Activated naive CD4-positive, alpha-beta T cell treated with anti-CD3 and anti-CD28 coated beads, Interleukin-2, amount 50 U/mL, for 72 hours (primary cell): ENCODE data around the gene RSPO4. TPM values are rescaled to one million over a fixed set of nuclear protein-coding genes. Genes with fewer than 3 reads are reported as not detected.
A peak's percentile ranks its signal among the peaks of the same experiment; 100 is the strongest.

ENCODE experiments used
- ATAC-seq, 2 donors: fragments of 150-1000 bp; cut with Tn5 transposase; 2 replicates each; pipeline ENCODE4 v1.10.0; 2021; ENCODE audit warnings: mild to moderate bottlenecking in 2 of 2, moderate library complexity in 2 of 2
- DNase-seq, 2 donors: peaks; one replicate each; pipeline ENCODE4 v3.0.0; 2021 to 2022; ENCODE audit warnings: low spot score in 2 of 2
- H3K27ac Mint-ChIP-seq, 2 donors: one replicate each; pipeline ENCODE4 v1.8.0; 2022; ENCODE audit warnings: mild to moderate bottlenecking in 2 of 2, mixed read lengths in 2 of 2
- H3K36me3 Mint-ChIP-seq, 2 donors: one replicate each; pipeline ENCODE4 v1.8.0; 2022; ENCODE audit warnings: mixed read lengths in 2 of 2
- H3K9me3 Mint-ChIP-seq, 2 donors: one replicate each; pipeline ENCODE4 v1.8.0; 2022; ENCODE audit warnings: mixed read lengths in 2 of 2
- total RNA-seq, 2 donors: library from RNA; stranded (reverse); gene quantifications; one replicate each; pipeline ENCODE4 v1.2.3, GENCODE V29; 2022

The RSPO4 gene
- total RNA-seq, 2 donors from 2014 or later: not detected

- no peaks in the 10 kb centered on the region for H3K9me3 Mint-ChIP-seq
- ATAC-seq: no peak
- H3K36me3 Mint-ChIP-seq: no peaks in the 10 kb centered on the region
- H3K27ac Mint-ChIP-seq: no peak overlapping the region
- DNase-seq: no peak
Measured at GRCh38 chr20:939606-940005, 62.5 kb downstream of the RSPO4 start.

- peaks cover 9 to 16% of the 10 kb centered on the region in 2 donors for H3K9me3 Mint-ChIP-seq
- no peak for ATAC-seq
- peaks cover 10 to 11% of the 10 kb centered on the region in 2 donors for H3K36me3 Mint-ChIP-seq
- H3K27ac Mint-ChIP-seq: no peak overlapping the region
- DNase-seq: peak in 1 of 2 donors; percentile 20
Measured at GRCh38 chr20:934186-934840, 67.8 kb downstream of the RSPO4 start.

- no peak overlapping the region for H3K27ac Mint-ChIP-seq
- peaks cover 9 to 16% of the 10 kb centered on the region in 2 donors for H3K9me3 Mint-ChIP-seq
- ATAC-seq (no peak), DNase-seq (no peak)
- H3K36me3 Mint-ChIP-seq: peaks cover 10 to 11% of the 10 kb centered on the region in 2 donors
Measured at GRCh38 chr20:933029-933428, 69.1 kb downstream of the RSPO4 start.

DNA sequence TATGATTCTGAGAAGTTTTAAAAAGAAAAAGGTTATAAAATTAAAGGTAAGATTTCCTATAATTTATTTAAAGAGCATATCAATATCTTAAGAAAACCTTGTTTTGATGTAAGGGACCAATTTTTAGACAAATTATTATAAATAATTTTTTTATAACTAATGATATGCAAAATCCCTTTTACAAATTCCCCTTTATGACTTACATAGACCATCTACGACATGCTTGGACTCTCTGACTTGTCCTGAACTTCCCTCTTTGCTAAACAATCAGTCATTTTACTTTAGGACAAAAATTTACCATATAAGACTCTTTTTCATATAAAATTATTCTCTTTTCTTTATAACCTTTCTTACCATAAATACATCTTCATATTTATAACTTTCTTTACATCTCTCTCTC lies 70.7 kb downstream of the RSPO4 start:
- peaks cover 10 to 11% of the 10 kb centered on the region in 2 donors for H3K36me3 Mint-ChIP-seq

GRCh38 chr20:926670-927069 lies 75.4 kb downstream of the RSPO4 start:
- no peak for ATAC-seq
- no peak overlapping the region for H3K27ac Mint-ChIP-seq
- DNase-seq: no peak
- H3K36me3 Mint-ChIP-seq: peaks cover 6 to 7% of the 10 kb centered on the region in 2 donors
- peaks cover 7 to 12% of the 10 kb centered on the region in 2 donors for H3K9me3 Mint-ChIP-seq

More for the DNA sequence above, 70.7 kb downstream of the RSPO4 start:
- ATAC-seq: no peak
- H3K27ac Mint-ChIP-seq: no peak overlapping the region
- DNase-seq: no peak
- H3K9me3 Mint-ChIP-seq: peaks cover 9 to 16% of the 10 kb centered on the region in 2 donors

GRCh38 chr20:925516-925915 lies 76.6 kb downstream of the RSPO4 start:
- DNase-seq (no peak), ATAC-seq (no peak)
- Mint-ChIP-seq H3K9me3 (peaks cover 0 to 2% of the 10 kb centered on the region in 2 donors), H3K27ac (no peak overlapping the region), H3K36me3 (no peaks in the 10 kb centered on the region)

DNA sequence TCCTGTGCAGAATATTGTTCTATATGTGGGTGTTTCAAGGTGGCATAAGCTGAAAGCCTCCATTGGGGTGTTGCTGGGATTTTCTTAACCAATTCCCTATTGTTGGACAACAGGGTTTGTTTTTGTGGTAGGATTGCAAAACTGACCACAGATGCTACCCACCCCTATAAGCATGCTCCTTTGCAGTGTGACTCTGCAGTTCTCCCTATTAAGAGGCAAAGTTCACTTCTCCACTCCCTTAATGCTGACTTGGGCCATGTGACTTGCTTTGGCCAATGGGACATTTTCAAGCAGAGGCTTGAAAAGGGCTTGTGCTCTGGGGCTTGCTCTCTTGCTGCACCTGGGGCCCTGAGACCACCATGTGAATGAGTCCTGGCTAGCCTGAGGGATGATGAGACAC lies 77.5 kb downstream of the RSPO4 start:
- Mint-ChIP-seq H3K27ac (no peak overlapping the region), H3K36me3 (no peaks in the 10 kb centered on the region), H3K9me3 (no peaks in the 10 kb centered on the region)
- ATAC-seq: no peak
- no peak for DNase-seq

DNA sequence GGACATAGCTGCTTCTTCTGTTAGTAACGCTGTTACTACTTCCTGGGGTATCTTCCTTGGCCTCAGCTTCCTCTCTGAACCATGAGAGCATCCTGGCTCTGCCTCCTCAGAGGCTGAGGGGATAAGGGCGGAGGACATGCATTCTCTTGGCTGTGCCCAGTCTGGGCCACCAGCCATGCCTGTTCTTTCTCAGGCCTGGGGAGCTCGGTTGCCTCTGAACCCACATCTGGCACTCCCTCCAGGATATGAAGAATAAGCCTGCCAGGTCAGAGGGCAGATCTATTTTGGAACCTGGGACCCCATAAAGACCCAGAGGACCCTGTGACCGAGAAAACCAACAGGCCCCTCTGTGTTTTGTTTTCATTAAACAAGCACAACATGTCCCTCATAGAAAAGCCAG lies 79.3 kb downstream of the RSPO4 start:
- no peak for ATAC-seq
- H3K9me3 Mint-ChIP-seq: no peaks in the 10 kb centered on the region
- DNase-seq: peak in 1 of 2 donors; percentile 0
- H3K27ac Mint-ChIP-seq: no peak overlapping the region
- no peaks in the 10 kb centered on the region for H3K36me3 Mint-ChIP-seq

GRCh38 chr20:921068-921467 lies 81.0 kb downstream of the RSPO4 start:
- ATAC-seq (no peak), DNase-seq (peak in 1 of 2 donors; percentile 48)
- Mint-ChIP-seq H3K36me3 (no peaks in the 10 kb centered on the region), H3K27ac (no peak overlapping the region), H3K9me3 (no peaks in the 10 kb centered on the region)

DNA sequence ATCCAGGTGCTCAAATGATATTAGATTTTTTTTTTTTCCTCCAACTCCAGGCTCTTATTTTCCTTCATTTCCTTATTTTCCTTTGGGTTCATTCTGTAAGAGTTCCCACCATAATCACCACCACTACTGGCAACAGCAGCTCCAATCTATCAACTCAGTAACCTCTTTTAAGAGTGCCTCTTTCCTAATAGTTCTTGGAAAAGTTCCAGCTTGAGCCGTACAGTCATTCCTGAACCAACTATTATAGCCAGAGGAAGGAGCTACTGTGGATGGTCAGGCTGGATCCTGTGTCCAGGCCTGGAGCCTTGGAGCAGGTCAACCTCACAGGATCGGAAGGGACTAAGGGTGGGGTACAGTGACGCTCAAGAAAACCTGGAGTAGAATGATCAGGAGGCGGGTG lies 81.8 kb downstream of the RSPO4 start:
- DNase-seq: no peak
- Mint-ChIP-seq H3K36me3 (no peaks in the 10 kb centered on the region), H3K27ac (no peak overlapping the region), H3K9me3 (no peaks in the 10 kb centered on the region)
- no peak for ATAC-seq

- H3K27ac Mint-ChIP-seq: peak overlapping the region in 1 of 2 donors; percentile 14
- ATAC-seq (no peak), DNase-seq (no peak)
Measured at GRCh38 chr20:919491-919916, 82.6 kb downstream of the RSPO4 start.

GRCh38 chr20:917416-917815 lies 84.7 kb downstream of the RSPO4 start:
- Mint-ChIP-seq H3K27ac (no peak overlapping the region), H3K9me3 (no peaks in the 10 kb centered on the region)
- ATAC-seq: no peak

More at GRCh38 chr20:919491-919916, 82.6 kb downstream of the RSPO4 start:
- Mint-ChIP-seq H3K36me3 (no peaks in the 10 kb centered on the region), H3K9me3 (no peaks in the 10 kb centered on the region)

GRCh38 chr20:916825-917224 lies 85.3 kb downstream of the RSPO4 start:
- H3K9me3 Mint-ChIP-seq: no peaks in the 10 kb centered on the region
- H3K27ac Mint-ChIP-seq: no peak overlapping the region
- peak in 1 of 2 donors; percentile 18 for DNase-seq
- no peaks in the 10 kb centered on the region for H3K36me3 Mint-ChIP-seq
- no peak for ATAC-seq

More at GRCh38 chr20:917416-917815, 84.7 kb downstream of the RSPO4 start:
- H3K36me3 Mint-ChIP-seq: no peaks in the 10 kb centered on the region
- peak in 1 of 2 donors; percentile 9 for DNase-seq

GRCh38 chr20:916125-916799 lies 85.8 kb downstream of the RSPO4 start, which contains the start of gene ANGPT4:
TSS of gene ANGPT4 (minus strand) at chr20:916334. CDS start at chr20:916214, 120 bp downstream.
- no peak within 1 kb of the TSS for H3K27ac Mint-ChIP-seq
- ATAC-seq (no peak), DNase-seq (peak in 1 of 2 donors; percentile 18)
- no peaks in the 10 kb centered on the region for H3K36me3 Mint-ChIP-seq
- no peaks in the 10 kb centered on the region for H3K9me3 Mint-ChIP-seq

- Mint-ChIP-seq H3K27ac (peak overlapping the region in 1 of 2 donors; percentile 57), H3K9me3 (no peaks in the 10 kb centered on the region), H3K36me3 (no peaks in the 10 kb centered on the region)
- peak in 1 of 2 donors; percentile 40 for DNase-seq
- ATAC-seq: no peak
Measured at GRCh38 chr20:914727-915498, 87.2 kb downstream of the RSPO4 start.

DNA sequence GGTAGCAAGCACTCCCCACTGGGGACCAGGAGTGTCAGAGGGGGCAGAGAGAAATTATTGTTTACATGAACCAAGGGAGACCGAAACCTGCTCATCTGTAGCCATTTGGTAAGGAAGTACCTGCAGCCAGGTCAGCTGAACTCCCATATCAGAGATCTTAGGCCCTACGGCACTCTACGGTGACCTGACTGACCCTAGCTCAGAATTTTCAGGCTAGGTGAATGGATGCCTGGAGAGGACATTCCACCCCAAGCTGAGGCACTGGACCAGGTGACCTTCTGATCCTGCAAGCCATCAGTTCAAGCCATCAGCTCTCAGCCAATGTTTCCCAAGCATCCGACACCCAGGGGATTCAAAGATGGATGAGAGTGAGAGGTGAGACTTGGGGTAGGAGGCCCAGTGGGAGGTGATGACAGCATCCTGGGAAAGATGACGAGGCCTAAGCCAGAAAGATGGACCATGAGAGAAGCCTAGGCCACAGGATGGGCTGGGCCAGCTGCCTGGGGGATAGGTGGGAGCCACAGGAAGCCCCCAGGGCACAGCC lies 88.7 kb downstream of the RSPO4 start:
- no peaks in the 10 kb centered on the region for H3K9me3 Mint-ChIP-seq
- no peak overlapping the region for H3K27ac Mint-ChIP-seq
- DNase-seq (peak in 1 of 2 donors; percentile 18), ATAC-seq (no peak)
- H3K36me3 Mint-ChIP-seq: no peaks in the 10 kb centered on the region
